Naive thymus-derived CD4-positive, alpha-beta T cell (primary cell): ENCODE measurements around the gene C2CD2. TPM values are rescaled to one million over a fixed set of nuclear protein-coding genes. Genes with fewer than 3 reads are reported as not detected.

Experiments
- ATAC-seq: fragments of 150-1000 bp; cut with Tn5 transposase; 2 replicates; pipeline ENCODE4 v1.10.0; 2021; ENCODE audit warnings: mild to moderate bottlenecking, moderate library complexity
- CTCF ChIA-PET: fragments of 350-600 bp; sonication (Branson Sonifier 250); formaldehyde crosslinking; loops from one replicate; lab custom pipeline; 2021; ENCODE audit warnings: antibody characterized with exemption; lab: Charles Lee
- POLR2A ChIA-PET: fragments of 350-600 bp; sonication (Branson Sonifier 250); formaldehyde crosslinking; loops from one replicate; lab custom pipeline; 2021; ENCODE audit warnings: antibody characterized with exemption, inconsistent platforms; lab: Charles Lee
- DNase-seq, 9 donors: peaks; one replicate each; pipeline versions ENCODE4 v3.0.0 to v3.0.0-alpha.2; 2020 to 2022; ENCODE audit warnings: mixed read lengths in 1 of 9
- H3K27ac ChIP-seq: one replicate; pipeline ENCODE4 v1.7.0; 2013; ENCODE audit warnings: mild to moderate bottlenecking, low read depth, low read length, moderate library complexity
- H3K27me3 ChIP-seq, 2 donors: one replicate each; pipeline ENCODE4 v1.7.0; 2013; ENCODE audit warnings: low read length in 2 of 2, mild to moderate bottlenecking in 2 of 2, moderate library complexity in 2 of 2; ENCODE audit not compliant: control insufficient read depth in 2 of 2, insufficient read depth in 2 of 2
- H3K36me3 ChIP-seq, 3 experiments: 1 replicate in 2 of 3; 2 replicates in 1 of 3; pipeline ENCODE4 v1.7.0; 2013; ENCODE audit warnings: low read length in 3 of 3, mild to moderate bottlenecking in 3 of 3, moderate library complexity in 1 of 3; ENCODE audit not compliant: insufficient read depth in 3 of 3, control insufficient read depth in 2 of 3
- H3K4me1 ChIP-seq, 2 donors: one replicate each; pipeline ENCODE4 v1.7.0; 2013; ENCODE audit warnings: low read length in 2 of 2, mild to moderate bottlenecking in 2 of 2, moderate library complexity in 1 of 2; ENCODE audit not compliant: control insufficient read depth in 2 of 2, insufficient read depth in 2 of 2
- H3K4me3 ChIP-seq: 2 replicates; pipeline ENCODE4 v1.7.0; 2013; ENCODE audit warnings: mild to moderate bottlenecking, low read length
- H3K9me3 ChIP-seq, 3 experiments: 1 replicate in 2 of 3; 2 replicates in 1 of 3; pipeline ENCODE4 v1.7.0; 2013; ENCODE audit warnings: low read length in 3 of 3; ENCODE audit not compliant: control insufficient read depth in 2 of 3
- H3K27ac Mint-ChIP-seq, 9 donors: one replicate each; pipeline ENCODE4 v1.8.0; 2020 to 2022; ENCODE audit warnings: mixed read lengths in 9 of 9, mild to moderate bottlenecking in 8 of 9, moderate library complexity in 5 of 9, inconsistent platforms in 2 of 9
- H3K27me3 Mint-ChIP-seq, 5 donors: one replicate each; pipeline ENCODE4 v1.8.0; 2021 to 2022; ENCODE audit warnings: mixed read lengths in 5 of 5, mild to moderate bottlenecking in 1 of 5
- H3K36me3 Mint-ChIP-seq, 5 donors: one replicate each; pipeline ENCODE4 v1.8.0; 2020 to 2022; ENCODE audit warnings: mixed read lengths in 5 of 5, mild to moderate bottlenecking in 3 of 5, inconsistent platforms in 1 of 5
- H3K4me1 Mint-ChIP-seq, 7 donors: one replicate each; pipeline ENCODE4 v1.8.0; 2020 to 2022; ENCODE audit warnings: mixed read lengths in 7 of 7, mild to moderate bottlenecking in 3 of 7, inconsistent platforms in 1 of 7
- H3K4me3 Mint-ChIP-seq, 10 donors: one replicate each; pipeline ENCODE4 v1.8.0; 2020 to 2022; ENCODE audit warnings: mild to moderate bottlenecking in 10 of 10, mixed read lengths in 10 of 10, moderate library complexity in 6 of 10, inconsistent platforms in 2 of 10
- H3K9me3 Mint-ChIP-seq, 11 donors: one replicate each; pipeline ENCODE4 v1.8.0; 2020 to 2022; ENCODE audit warnings: mixed read lengths in 11 of 11, mild to moderate bottlenecking in 4 of 11, inconsistent platforms in 1 of 11, moderate library complexity in 1 of 11
- intact Hi-C, 2 donors: fragments of 100-400 bp; cut with micrococcal nuclease; formaldehyde crosslinking; loops; one replicate each; pipeline ENCODE4 v1.15.1; 2023
- polyA plus RNA-seq, 2 donors: library from polyadenylated mRNA; unstranded; fragments of 300-500 nt; fragmentation: Illumina TruSeq; gene quantifications; one replicate each; pipeline ENCODE4 v1.2.3, GENCODE V29; 2021
- total RNA-seq, 6 experiments: library from RNA in 5 of 6; stranded (reverse) in 5 of 6; gene quantifications; 1 replicate in 5 of 6; 2 replicates in 1 of 6; pipeline ENCODE4 v1.2.3 and lab custom pipeline; 2021 to 2026

The C2CD2 gene
- total and polyA plus RNA-seq, 7 experiments from 2014 or later = 2.8 to 14.8 (median 10.0) TPM

DNA sequence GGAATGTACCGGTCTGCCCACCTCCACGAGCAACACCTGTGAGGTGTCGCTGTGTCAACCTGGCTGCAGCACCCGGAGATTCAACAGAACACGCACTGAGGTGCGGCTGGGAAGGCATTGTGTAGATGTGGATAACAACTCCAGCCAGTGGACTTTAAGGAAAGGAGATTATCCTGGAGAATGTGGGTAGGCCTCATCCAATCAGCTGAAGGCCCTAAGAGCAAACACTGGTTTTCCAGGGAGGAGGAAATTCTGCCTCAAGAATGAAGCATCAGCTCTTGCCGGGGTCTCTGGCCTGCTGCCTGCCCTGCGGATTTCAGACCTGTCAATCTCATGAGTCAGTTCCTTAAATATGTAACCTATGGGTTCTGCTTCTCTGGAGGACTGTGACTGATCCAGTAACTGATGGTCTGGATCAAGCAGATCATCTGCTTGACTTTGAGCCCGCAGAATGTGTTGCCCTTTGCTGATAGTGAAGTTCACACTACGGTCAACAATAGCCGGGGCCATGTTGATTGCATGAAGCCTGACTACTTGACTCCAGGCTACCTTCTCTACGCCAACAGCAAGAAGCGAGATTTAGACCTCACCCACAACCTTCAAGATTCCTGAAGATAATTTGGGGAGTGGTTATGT is 58.8 kb downstream of the C2CD2 start:
- DNase-seq (no peak), ATAC-seq (no peak)
- ChIA-PET POLR2A (interaction anchor here (0.6 to 1.5 kb wide), 5 partner anchors 16 to 223 kb away, joined by 3 to 12 read pairs (median 5); partner anchors contain the start of gene PRDM15), CTCF (interaction anchor here (0.6 to 2.1 kb wide), 6 partner anchors 15 to 222 kb away, joined by 3 to 11 read pairs (median 4); no protein-coding TSS in a partner anchor)
- H3K27ac Mint-ChIP-seq = peak overlapping the region in 2 of 9 donors; percentile 50 to 72
- no peaks in the 10 kb centered on the region for H3K27me3 Mint-ChIP-seq
- H3K36me3 Mint-ChIP-seq = peaks cover 0 to 9% (median 3%) of the 10 kb centered on the region in 5 donors
- H3K36me3 ChIP-seq = no peaks in the 10 kb centered on the region
- H3K4me3 Mint-ChIP-seq = peak overlapping the region in 1 of 10 donors; percentile 70
- no peak overlapping the region for H3K27ac ChIP-seq
- intact Hi-C loops = loop anchor here in 1 of 2 donors (1.0 to 5.0 kb wide), 2 partner anchors 16 to 167 kb away; partner anchors contain the start of gene PRDM15
- H3K9me3 Mint-ChIP-seq = no peaks in the 10 kb centered on the region
- peaks cover 9 to 35% (median 21%) of the 10 kb centered on the region in 7 donors for H3K4me1 Mint-ChIP-seq
- H3K4me3 ChIP-seq = no peak overlapping the region
- H3K9me3 ChIP-seq = no peaks in the 10 kb centered on the region
- H3K27me3 ChIP-seq = no peaks in the 10 kb centered on the region
- peaks cover 4 to 16% of the 10 kb centered on the region in 2 donors for H3K4me1 ChIP-seq

DNA sequence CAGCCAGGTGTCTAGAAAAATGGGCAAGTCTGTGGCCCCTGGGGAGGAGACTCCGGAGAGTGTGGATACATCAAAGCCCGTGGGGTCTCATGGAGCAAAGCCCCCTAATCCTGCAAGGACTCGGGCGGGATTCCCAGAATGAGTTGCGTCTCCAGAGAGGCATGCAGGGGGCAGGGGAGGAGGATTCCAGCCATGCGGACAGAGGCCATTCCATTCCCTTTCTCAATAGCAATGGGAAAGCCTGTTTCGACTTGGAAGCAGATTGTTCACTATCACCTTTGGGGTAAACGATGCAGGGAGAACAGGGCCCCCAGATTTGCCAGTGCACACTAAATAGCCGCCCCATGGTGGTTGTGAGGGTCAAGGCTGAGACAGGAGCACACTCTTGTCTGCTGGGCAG is 59.3 kb downstream of the C2CD2 start:
- Mint-ChIP-seq H3K27ac (no peak overlapping the region), H3K4me1 (peaks cover 9 to 31% (median 17%) of the 10 kb centered on the region in 7 donors), H3K27me3 (no peaks in the 10 kb centered on the region), H3K9me3 (no peaks in the 10 kb centered on the region), H3K4me3 (no peak overlapping the region), H3K36me3 (peaks cover 0 to 9% (median 3%) of the 10 kb centered on the region in 5 donors)
- ChIA-PET POLR2A (interaction anchor here (1.4 kb wide), 1 partner anchor 223 kb away, joined by 4 read pairs; no protein-coding TSS in a partner anchor), CTCF (interaction anchor here (1.2 kb wide), 1 partner anchor 37 kb away, joined by 4 read pairs; no protein-coding TSS in a partner anchor)
- peaks cover 4 to 13% of the 10 kb centered on the region in 2 donors for H3K4me1 ChIP-seq
- H3K27ac ChIP-seq = no peak overlapping the region
- H3K27me3 ChIP-seq = no peaks in the 10 kb centered on the region
- DNase-seq (no peak), ATAC-seq (no peak)
- H3K36me3 ChIP-seq = no peaks in the 10 kb centered on the region
- no peak overlapping the region for H3K4me3 ChIP-seq
- no peaks in the 10 kb centered on the region for H3K9me3 ChIP-seq
- intact Hi-C loops = no loop called here

DNA sequence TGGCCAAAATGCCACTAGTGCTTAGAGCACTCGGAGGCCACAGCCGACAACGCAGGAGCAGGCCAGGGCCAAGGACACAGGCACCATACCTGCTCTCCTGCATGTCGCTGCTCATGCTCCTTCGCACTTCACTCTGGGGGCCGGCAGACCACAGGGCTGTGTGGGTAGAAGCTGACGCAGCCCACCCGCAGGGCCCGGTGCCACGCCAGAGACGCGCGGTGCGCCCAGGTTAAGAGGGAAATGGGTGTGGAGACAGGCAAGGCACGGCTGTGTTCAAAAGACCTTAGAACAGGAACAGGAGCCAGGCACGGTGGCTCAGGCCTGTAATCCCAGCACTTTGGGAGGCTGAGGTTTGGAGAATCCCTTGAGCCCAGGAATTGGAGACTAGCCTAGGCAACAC is 61.1 kb downstream of the C2CD2 start:
- Mint-ChIP-seq H3K4me3 (no peak overlapping the region), H3K27me3 (no peaks in the 10 kb centered on the region), H3K4me1 (peaks cover 7 to 18% (median 11%) of the 10 kb centered on the region in 7 donors), H3K27ac (no peak overlapping the region), H3K36me3 (peaks cover 0 to 16% (median 3%) of the 10 kb centered on the region in 5 donors), H3K9me3 (no peaks in the 10 kb centered on the region)
- ChIA-PET CTCF (no interaction called here), POLR2A (no interaction called here)
- Histone ChIP-seq H3K9me3 (no peaks in the 10 kb centered on the region), H3K36me3 (peaks cover 0 to 6% (median 0%) of the 10 kb centered on the region in 3 experiments), H3K4me3 (no peak overlapping the region), H3K4me1 (peaks cover 4 to 13% of the 10 kb centered on the region in 2 donors), H3K27ac (no peak overlapping the region), H3K27me3 (no peaks in the 10 kb centered on the region)
- intact Hi-C loops = no loop called here
- ATAC-seq (no peak), DNase-seq (no peak)

DNA sequence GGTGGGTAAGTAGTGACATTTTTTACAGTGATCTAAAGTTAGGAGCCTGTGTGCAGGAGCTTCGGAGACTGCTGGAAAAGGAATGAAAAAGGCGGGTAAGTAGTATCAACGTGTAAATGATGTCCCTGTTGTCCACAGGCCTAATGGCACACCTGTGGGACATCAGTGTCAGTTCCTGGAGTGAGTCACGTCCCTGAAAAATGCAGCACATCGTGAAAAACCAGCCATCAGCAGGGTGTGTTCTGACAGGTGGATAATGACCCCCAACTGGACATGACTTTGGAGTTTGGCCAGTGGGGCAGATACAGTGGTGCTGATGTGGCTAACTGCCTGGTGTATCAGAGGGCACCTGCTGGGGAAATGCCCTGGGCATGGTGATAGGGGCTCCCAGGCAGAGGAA is 62.7 kb downstream of the C2CD2 start:
- Histone ChIP-seq H3K4me1 (peaks cover 3 to 8% of the 10 kb centered on the region in 2 donors), H3K36me3 (peaks cover 0 to 6% (median 0%) of the 10 kb centered on the region in 3 experiments), H3K9me3 (no peaks in the 10 kb centered on the region), H3K4me3 (no peak overlapping the region), H3K27me3 (no peaks in the 10 kb centered on the region), H3K27ac (no peak overlapping the region)
- H3K4me3 Mint-ChIP-seq = no peak overlapping the region
- peaks cover 6 to 11% (median 6%) of the 10 kb centered on the region in 7 donors for H3K4me1 Mint-ChIP-seq
- peaks cover 0 to 12% (median 3%) of the 10 kb centered on the region in 5 donors for H3K36me3 Mint-ChIP-seq
- H3K9me3 Mint-ChIP-seq = no peaks in the 10 kb centered on the region
- ChIA-PET POLR2A (no interaction called here), CTCF (no interaction called here)
- no peaks in the 10 kb centered on the region for H3K27me3 Mint-ChIP-seq
- intact Hi-C loops = no loop called here
- H3K27ac Mint-ChIP-seq = no peak overlapping the region
- DNase-seq (no peak), ATAC-seq (no peak)

DNA sequence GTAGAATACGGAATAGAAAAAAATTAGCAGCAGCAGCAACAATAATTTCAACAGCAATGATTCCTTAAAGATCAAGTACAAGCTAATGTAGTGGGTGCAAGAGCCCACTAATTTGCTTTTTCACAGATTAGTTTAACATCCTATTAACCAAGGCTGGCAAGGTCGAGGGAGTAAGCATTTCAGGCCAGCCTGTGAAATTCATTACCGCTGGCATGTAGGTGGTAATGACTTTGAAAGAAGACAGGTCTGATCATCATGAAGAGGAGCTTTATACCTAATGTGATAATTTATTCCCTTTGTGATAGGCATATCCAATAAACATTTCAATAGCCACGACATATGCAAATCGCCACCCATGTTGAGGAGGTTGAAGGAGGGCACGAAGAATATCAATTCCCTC is 63.5 kb downstream of the C2CD2 start:
- no peaks in the 10 kb centered on the region for H3K27me3 ChIP-seq
- intact Hi-C loops = no loop called here
- H3K36me3 ChIP-seq = peaks cover 0 to 6% (median 0%) of the 10 kb centered on the region in 3 experiments
- Mint-ChIP-seq H3K4me1 (peaks cover 0 to 5% (median under 1%) of the 10 kb centered on the region in 7 donors), H3K27me3 (no peaks in the 10 kb centered on the region), H3K27ac (no peak overlapping the region), H3K36me3 (peaks cover 0 to 12% (median 0%) of the 10 kb centered on the region in 5 donors), H3K4me3 (no peak overlapping the region), H3K9me3 (no peaks in the 10 kb centered on the region)
- H3K4me1 ChIP-seq = no peaks in the 10 kb centered on the region
- ATAC-seq = no peak
- CTCF ChIA-PET = no interaction called here
- no peaks in the 10 kb centered on the region for H3K9me3 ChIP-seq
- no peak overlapping the region for H3K27ac ChIP-seq
- H3K4me3 ChIP-seq = no peak overlapping the region
- POLR2A ChIA-PET = interaction anchor here (0.8 kb wide), 1 partner anchor 38 kb away, joined by 3 read pairs; no protein-coding TSS in a partner anchor
- DNase-seq = no peak

DNA sequence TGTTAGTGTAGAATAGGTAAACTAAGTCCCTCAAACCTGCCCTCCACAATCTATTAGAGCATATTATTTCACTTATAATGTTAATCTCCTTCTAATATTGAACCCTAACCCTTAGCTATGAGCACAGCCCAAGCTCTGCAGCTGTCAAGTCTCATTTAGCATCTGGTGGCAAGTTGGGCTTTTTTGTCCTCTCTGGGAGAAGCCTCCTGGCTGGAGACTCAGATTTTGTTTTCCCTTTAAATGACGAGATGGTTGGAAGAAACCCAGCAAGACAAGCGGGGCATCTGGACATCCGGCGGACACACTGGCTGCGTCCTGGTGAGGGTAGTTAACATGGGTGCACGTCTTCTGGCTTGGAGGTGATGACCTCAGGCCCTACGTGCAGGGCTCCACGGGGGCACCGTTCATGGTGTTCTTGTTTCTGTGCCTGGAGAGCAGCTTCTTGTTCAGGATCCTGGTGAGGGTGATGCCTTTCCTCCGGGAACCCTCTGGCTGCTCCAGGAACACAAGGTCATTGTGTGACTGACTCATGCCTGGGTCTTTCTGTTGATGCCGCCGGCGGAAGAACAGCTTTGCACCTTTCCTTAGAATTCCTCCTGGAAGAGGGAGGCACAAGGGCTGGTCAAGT is 65.0 kb downstream of the C2CD2 start:
- Mint-ChIP-seq H3K9me3 (no peaks in the 10 kb centered on the region), H3K36me3 (peaks cover 0 to 12% (median 0%) of the 10 kb centered on the region in 5 donors), H3K27ac (no peak overlapping the region), H3K27me3 (no peaks in the 10 kb centered on the region), H3K4me1 (peaks cover 0 to 5% (median 1%) of the 10 kb centered on the region in 7 donors), H3K4me3 (no peak overlapping the region)
- Histone ChIP-seq H3K27ac (no peak overlapping the region), H3K4me1 (no peaks in the 10 kb centered on the region), H3K9me3 (no peaks in the 10 kb centered on the region), H3K36me3 (peaks cover 0 to 6% (median 0%) of the 10 kb centered on the region in 3 experiments), H3K4me3 (no peak overlapping the region), H3K27me3 (no peaks in the 10 kb centered on the region)
- ATAC-seq (no peak), DNase-seq (no peak)
- CTCF ChIA-PET = no interaction called here
- intact Hi-C loops = no loop called here
- POLR2A ChIA-PET = interaction anchor here (1.0 kb wide), 1 partner anchor 174 kb away, joined by 3 read pairs; no protein-coding TSS in a partner anchor
